OCI-LY1 (cell line): ENCODE data around the gene ACE.

Source experiments
- H2AFZ ChIP-seq: fragments of 200-600 bp; sonication (generic), shearing (Covaris generic); 2 replicates; pipeline ENCODE4 v1.6.0; 2014; ENCODE audit warnings: antibody characterized with exemption, mild to moderate bottlenecking, low read length
- H3F3A ChIP-seq: fragments of 200-600 bp; sonication (generic), shearing (Covaris generic); 2 replicates; pipeline ENCODE4 v1.6.0; 2014; ENCODE audit warnings: mild to moderate bottlenecking, antibody characterized with exemption, low read length, moderate library complexity; ENCODE audit not compliant: insufficient read depth
- H3K27ac ChIP-seq: fragments of 200-600 bp; sonication (generic); 2 replicates; pipeline ENCODE4 v1.5.1; 2014; ENCODE audit warnings: low read length, mixed run types, mild to moderate bottlenecking, low read depth; ENCODE audit not compliant: poor library complexity, severe bottlenecking
- H3K27me3 ChIP-seq: fragments of 200-600 bp; sonication (generic); 2 replicates; pipeline ENCODE4 v1.6.0; 2014; ENCODE audit warnings: antibody characterized with exemption, mild to moderate bottlenecking, low read length, moderate library complexity; ENCODE audit not compliant: insufficient read depth
- H3K36me3 ChIP-seq: fragments of 200-600 bp; sonication (generic); 2 replicates; pipeline ENCODE4 v1.6.1; 2014; ENCODE audit warnings: mild to moderate bottlenecking, antibody characterized with exemption, low read length, moderate library complexity, mixed read lengths; ENCODE audit not compliant: insufficient read depth
- H3K4me1 ChIP-seq: fragments of 200-600 bp; sonication (generic); 2 replicates; pipeline ENCODE4 v1.5.1; 2014; ENCODE audit warnings: mild to moderate bottlenecking, low read length, moderate library complexity; ENCODE audit not compliant: insufficient read depth, severe bottlenecking
- H3K4me2 ChIP-seq: fragments of 200-600 bp; sonication (generic), shearing (Covaris generic); 2 replicates; pipeline ENCODE4 v1.6.1; 2014; ENCODE audit warnings: low read length
- H3K4me3 ChIP-seq: fragments of 200-600 bp; sonication (generic); 2 replicates; pipeline ENCODE4 v1.5.1; 2014; ENCODE audit warnings: low read length, low read depth, mild to moderate bottlenecking, mixed read lengths; ENCODE audit not compliant: poor library complexity, severe bottlenecking
- H3K79me2 ChIP-seq: fragments of 200-600 bp; shearing (Covaris generic); 2 replicates; pipeline ENCODE4 v1.6.1; 2016; ENCODE audit warnings: mixed run types, low read length, mixed read lengths; ENCODE audit not compliant: insufficient read depth
- H3K9ac ChIP-seq: fragments of 200-600 bp; sonication (generic), shearing (Covaris generic); 2 replicates; pipeline ENCODE4 v1.6.1; 2014; ENCODE audit warnings: mild to moderate bottlenecking, low read length, mixed read lengths
- H3K9me2 ChIP-seq: fragments of 200-600 bp; sonication (generic), shearing (Covaris generic); 2 replicates; pipeline ENCODE4 v1.6.1; 2014; ENCODE audit warnings: low read depth, mild to moderate bottlenecking, low read length, mixed read lengths
- H3K9me3 ChIP-seq: fragments of 200-600 bp; shearing (Covaris generic); 2 replicates; pipeline ENCODE4 v1.6.1; 2014; ENCODE audit warnings: low read length, mixed read lengths
- H4K20me1 ChIP-seq: fragments of 200-600 bp; sonication (generic), shearing (Covaris generic); 2 replicates; pipeline ENCODE4 v1.6.0; 2016; ENCODE audit warnings: mild to moderate bottlenecking, low read length; ENCODE audit not compliant: insufficient read depth
- EZH2 ChIP-seq: fragments of 200-600 bp; sonication (generic), shearing (Covaris generic); IDR thresholded peaks from 2 replicates; pipeline ENCODE4 v1.8.0; 2017; ENCODE audit warnings: borderline replicate concordance, mixed run types, mild to moderate bottlenecking, antibody characterized with exemption, low read length, moderate library complexity, mixed read lengths
- TF ChIP-seq, protein P1 (sequence below): fragments of 200-600 bp; sonication (generic), shearing (Covaris generic); IDR thresholded peaks from 2 replicates; pipeline ENCODE4 v1.5.1; 2017; ENCODE audit warnings: mild to moderate bottlenecking, antibody characterized with exemption, low read length, moderate library complexity, mixed read lengths

Gene ACE

DNA sequence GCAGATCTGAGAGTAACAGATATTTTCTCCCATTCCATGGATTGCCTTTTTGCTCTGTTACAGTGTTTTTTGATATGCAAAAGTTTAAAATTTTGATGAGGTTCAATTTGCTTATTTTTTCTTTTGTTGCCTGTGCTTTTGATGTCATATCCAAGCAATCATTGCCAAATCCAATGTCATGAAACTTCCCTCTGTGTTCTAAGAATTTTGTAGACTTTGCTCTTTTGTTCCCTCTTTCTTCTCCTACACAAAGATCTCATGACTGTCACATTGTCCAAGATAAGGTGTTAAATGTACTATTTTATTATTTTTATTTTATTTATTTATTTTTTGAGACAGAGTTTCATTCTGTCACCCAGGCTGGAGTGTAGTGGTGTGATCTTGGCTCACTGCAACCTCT is 27.4 kb downstream of the ACE start:
- H3K9me3 ChIP-seq = no peaks in the 10 kb centered on the region
- no peak overlapping the region for H3K4me2 ChIP-seq
- no peaks in the 10 kb centered on the region; the same call in 1 of the 2 replicates for H3K36me3 ChIP-seq
- H3K9ac ChIP-seq = no peak overlapping the region
- no peak for TF ChIP-seq EZH2
- TF ChIP-seq, protein P1, sequence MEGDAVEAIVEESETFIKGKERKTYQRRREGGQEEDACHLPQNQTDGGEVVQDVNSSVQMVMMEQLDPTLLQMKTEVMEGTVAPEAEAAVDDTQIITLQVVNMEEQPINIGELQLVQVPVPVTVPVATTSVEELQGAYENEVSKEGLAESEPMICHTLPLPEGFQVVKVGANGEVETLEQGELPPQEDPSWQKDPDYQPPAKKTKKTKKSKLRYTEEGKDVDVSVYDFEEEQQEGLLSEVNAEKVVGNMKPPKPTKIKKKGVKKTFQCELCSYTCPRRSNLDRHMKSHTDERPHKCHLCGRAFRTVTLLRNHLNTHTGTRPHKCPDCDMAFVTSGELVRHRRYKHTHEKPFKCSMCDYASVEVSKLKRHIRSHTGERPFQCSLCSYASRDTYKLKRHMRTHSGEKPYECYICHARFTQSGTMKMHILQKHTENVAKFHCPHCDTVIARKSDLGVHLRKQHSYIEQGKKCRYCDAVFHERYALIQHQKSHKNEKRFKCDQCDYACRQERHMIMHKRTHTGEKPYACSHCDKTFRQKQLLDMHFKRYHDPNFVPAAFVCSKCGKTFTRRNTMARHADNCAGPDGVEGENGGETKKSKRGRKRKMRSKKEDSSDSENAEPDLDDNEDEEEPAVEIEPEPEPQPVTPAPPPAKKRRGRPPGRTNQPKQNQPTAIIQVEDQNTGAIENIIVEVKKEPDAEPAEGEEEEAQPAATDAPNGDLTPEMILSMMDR = no peak
- no peaks in the 10 kb centered on the region for H3K4me1 ChIP-seq
- no peaks in the 10 kb centered on the region for H3K79me2 ChIP-seq
- no peaks in the 10 kb centered on the region for H4K20me1 ChIP-seq
- H3K27me3 ChIP-seq = peaks cover 13% of the 10 kb centered on the region; the same call in 1 of the 2 replicates
- no peak overlapping the region for H3K27ac ChIP-seq
- no peaks in the 10 kb centered on the region for H3K9me2 ChIP-seq
- no peak overlapping the region for H2AFZ ChIP-seq
- no peak overlapping the region for H3K4me3 ChIP-seq
- H3F3A ChIP-seq = no peaks in the 10 kb centered on the region

DNA sequence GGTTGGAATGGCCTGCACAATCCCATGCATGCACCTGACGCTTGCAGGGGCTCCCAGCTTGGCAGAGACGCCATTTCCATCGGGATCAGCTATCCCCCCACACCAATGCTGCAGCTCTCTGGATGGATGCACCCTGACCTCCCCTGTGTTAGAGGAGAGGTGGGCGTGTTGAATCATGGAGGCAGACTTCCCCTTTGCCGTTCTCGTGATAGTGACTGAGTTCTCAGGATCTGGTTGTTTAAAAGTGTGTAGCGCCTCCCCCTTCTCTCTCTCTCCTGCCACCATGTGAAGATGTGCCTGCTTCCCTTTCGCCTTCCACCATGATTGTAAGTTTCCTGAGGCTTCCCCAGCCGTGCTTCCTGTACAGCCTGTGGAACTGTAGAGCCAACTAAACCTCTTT is 28.5 kb downstream of the ACE start:
- H3K9me3 ChIP-seq = no peaks in the 10 kb centered on the region
- H3K27me3 ChIP-seq = peaks cover 13% of the 10 kb centered on the region; the same call in 1 of the 2 replicates
- H3K4me1 ChIP-seq = no peaks in the 10 kb centered on the region
- H3F3A ChIP-seq = no peaks in the 10 kb centered on the region
- H4K20me1 ChIP-seq = no peaks in the 10 kb centered on the region
- no peak overlapping the region for H3K9ac ChIP-seq
- no peak overlapping the region for H3K4me3 ChIP-seq
- H3K4me2 ChIP-seq = no peak overlapping the region
- H3K27ac ChIP-seq = no peak overlapping the region
- H2AFZ ChIP-seq = no peak overlapping the region
- H3K36me3 ChIP-seq = no peaks in the 10 kb centered on the region; the same call in 1 of the 2 replicates
- no peaks in the 10 kb centered on the region for H3K9me2 ChIP-seq
- no peaks in the 10 kb centered on the region for H3K79me2 ChIP-seq
- TF ChIP-seq, protein P1 = no peak
- no peak for TF ChIP-seq EZH2

DNA sequence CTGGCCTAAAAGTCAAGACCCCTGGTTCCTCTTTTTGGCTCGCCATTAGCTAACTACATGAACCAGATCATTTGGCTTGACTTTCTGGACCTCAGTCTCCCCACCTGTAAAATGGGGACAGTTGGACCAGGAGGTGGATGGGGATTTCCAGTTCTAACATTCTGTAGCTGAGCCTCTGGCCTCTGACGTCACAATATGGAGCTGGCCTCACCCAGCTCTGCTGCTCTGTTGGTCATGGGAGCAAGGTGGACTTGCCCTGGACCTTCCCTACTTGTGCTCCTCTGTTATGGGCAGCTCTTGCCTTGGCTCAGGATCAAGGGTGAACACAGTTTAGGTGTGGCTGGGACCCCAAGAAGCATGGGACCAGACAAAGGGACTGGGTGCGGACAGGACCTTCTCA is 29.8 kb downstream of the ACE start:
- no peaks in the 10 kb centered on the region for H3F3A ChIP-seq
- H3K79me2 ChIP-seq = no peaks in the 10 kb centered on the region
- H3K4me2 ChIP-seq = no peak overlapping the region
- H4K20me1 ChIP-seq = no peaks in the 10 kb centered on the region
- no peak overlapping the region for H3K27ac ChIP-seq
- H3K36me3 ChIP-seq = no peaks in the 10 kb centered on the region; the same call in 1 of the 2 replicates
- H2AFZ ChIP-seq = no peak overlapping the region
- H3K27me3 ChIP-seq = peaks cover 13% of the 10 kb centered on the region; the same call in 1 of the 2 replicates
- H3K9ac ChIP-seq = no peak overlapping the region
- no peak overlapping the region for H3K4me3 ChIP-seq
- no peaks in the 10 kb centered on the region for H3K9me3 ChIP-seq
- H3K4me1 ChIP-seq = no peaks in the 10 kb centered on the region
- TF ChIP-seq, protein P1 = no peak
- TF ChIP-seq EZH2 = no peak
- H3K9me2 ChIP-seq = no peaks in the 10 kb centered on the region
